GM23338 (cell line): ENCODE data around the gene TWSG1. TPM values are rescaled to one million over a fixed set of nuclear protein-coding genes. Genes with fewer than 3 reads are reported as not detected.

Experiments used
- ATAC-seq: fragments of 200-7000 bp; cut with Tn5 transposase; 3 replicates; pipeline ENCODE4 v1.9.1; 2020
- DNase-seq: peaks from one replicate; pipeline ENCODE4 v3.0.0-alpha.2; 2015; ENCODE audit warnings: low spot score
- H2AFZ ChIP-seq: fragments of 200-600 bp; sonication (generic); 2 replicates; pipeline ENCODE4 v1.8.0; 2016; ENCODE audit warnings: antibody characterized with exemption, mild to moderate bottlenecking, moderate library complexity
- H3F3A ChIP-seq: fragments of 200-600 bp; sonication (generic); replicated peaks from 2 replicates; pipeline ENCODE4 v1.8.0; 2017; ENCODE audit warnings: antibody characterized with exemption, mixed run types, low read depth
- H3K27ac ChIP-seq: fragments of 200-600 bp; sonication (generic); 2 replicates; pipeline ENCODE4 v1.6.1; 2016; ENCODE audit warnings: low read depth
- H3K27me3 ChIP-seq: fragments of 200-600 bp; sonication (generic); 2 replicates; pipeline ENCODE4 v1.8.0; 2016; ENCODE audit warnings: mild to moderate bottlenecking, mixed run types, moderate library complexity; ENCODE audit not compliant: insufficient read depth
- H3K36me3 ChIP-seq: fragments of 200-600 bp; sonication (generic); 2 replicates; pipeline ENCODE4 v1.8.0; 2016; ENCODE audit warnings: mild to moderate bottlenecking; ENCODE audit not compliant: insufficient read depth
- H3K4me1 ChIP-seq: fragments of 200-600 bp; sonication (generic); 2 replicates; pipeline ENCODE4 v1.8.0; 2016; ENCODE audit warnings: mild to moderate bottlenecking, moderate library complexity; ENCODE audit not compliant: insufficient read depth
- H3K4me2 ChIP-seq: fragments of 200-600 bp; sonication (generic); 2 replicates; pipeline ENCODE4 v1.7.1; 2017; ENCODE audit warnings: mixed run types
- H3K4me3 ChIP-seq: fragments of 200-600 bp; sonication (generic); 2 replicates; pipeline ENCODE4 v1.6.1; 2016; ENCODE audit warnings: mixed run types
- H3K79me2 ChIP-seq: fragments of 200-600 bp; sonication (generic); replicated peaks from 2 replicates; pipeline ENCODE4 v1.8.0; 2017; ENCODE audit warnings: mild to moderate bottlenecking; ENCODE audit not compliant: insufficient read depth
- H3K9me2 ChIP-seq: fragments of 200-600 bp; sonication (generic); 2 replicates; pipeline ENCODE4 v1.8.0; 2017; ENCODE audit not compliant: insufficient read depth
- H4K20me1 ChIP-seq: fragments of 200-600 bp; sonication (generic); replicated peaks from 2 replicates; pipeline ENCODE4 v1.8.0; 2017; ENCODE audit warnings: mild to moderate bottlenecking; ENCODE audit not compliant: insufficient read depth
- H3K27ac Mint-ChIP-seq: 2 replicates; pipeline ENCODE4 v1.8.0; 2020; ENCODE audit warnings: inconsistent platforms, mild to moderate bottlenecking, moderate library complexity, mixed read lengths
- H3K27me3 Mint-ChIP-seq: 3 replicates; pipeline ENCODE4 v1.8.0; 2022; ENCODE audit warnings: low read depth, mild to moderate bottlenecking, moderate library complexity, mixed read lengths, inconsistent platforms; ENCODE audit not compliant: insufficient read depth, poor library complexity
- H3K36me3 Mint-ChIP-seq: 3 replicates; pipeline ENCODE4 v1.8.0; 2021; ENCODE audit warnings: low read depth, mild to moderate bottlenecking, inconsistent platforms, moderate library complexity, mixed read lengths
- H3K4me1 Mint-ChIP-seq: 3 replicates; pipeline ENCODE4 v1.8.0; 2020; ENCODE audit warnings: mild to moderate bottlenecking, inconsistent platforms, mixed read lengths
- H3K4me3 Mint-ChIP-seq: 3 replicates; pipeline ENCODE4 v1.8.0; 2021; ENCODE audit warnings: moderate library complexity, mild to moderate bottlenecking, inconsistent platforms, mixed read lengths
- H3K9me3 Mint-ChIP-seq: 3 replicates; pipeline ENCODE4 v1.8.0; 2020; ENCODE audit warnings: moderate library complexity, mild to moderate bottlenecking, inconsistent platforms, mixed read lengths
- CREB1 ChIP-seq: fragments of 250-450 bp; sonication (Bioruptor Pico); IDR thresholded peaks from 2 replicates; pipeline ENCODE4 v1.5.0; 2020; ENCODE audit warnings: low read depth, mild to moderate bottlenecking, moderate library complexity
- CTCF ChIP-seq, 2 experiments: fragments of 200-600 bp in 1 of 2; sonication (generic) in 1 of 2; conservative IDR thresholded peaks; 2 replicates each; pipeline versions ENCODE4 v1.5.1 to v1.6.1; 2016 to 2017; ENCODE audit warnings: antibody characterized with exemption in 2 of 2, low read depth in 2 of 2, mild to moderate bottlenecking in 2 of 2, moderate library complexity in 1 of 2
- EZH2 ChIP-seq: fragments of 200-600 bp; sonication (generic); IDR thresholded peaks from one replicate; pipeline ENCODE4 v1.8.0; 2017; ENCODE audit warnings: antibody characterized with exemption, mild to moderate bottlenecking, low read depth; ENCODE audit not compliant: unreplicated experiment
- EZH2phosphoT487 ChIP-seq: fragments of 200-600 bp; sonication (generic); IDR thresholded peaks from one replicate; pipeline ENCODE4 v1.8.1; 2018; ENCODE audit warnings: antibody characterized with exemption; ENCODE audit not compliant: unreplicated experiment
- JUNB ChIP-seq: IDR thresholded peaks from one replicate; pipeline ENCODE4 v1.6.1; 2016; ENCODE audit warnings: antibody characterized with exemption; ENCODE audit not compliant: unreplicated experiment
- NANOG ChIP-seq: IDR thresholded peaks from 2 replicates; pipeline ENCODE4 v1.6.1; 2016; ENCODE audit warnings: antibody characterized with exemption, borderline replicate concordance
- POLR2AphosphoS5 ChIP-seq: IDR thresholded peaks from 2 replicates; pipeline ENCODE4 v1.6.1; 2016; ENCODE audit warnings: antibody characterized with exemption, low read depth
- REST ChIP-seq: IDR thresholded peaks from one replicate; pipeline ENCODE4 v1.6.1; 2018; ENCODE audit warnings: antibody characterized with exemption; ENCODE audit not compliant: unreplicated experiment
- STAT1 ChIP-seq: IDR thresholded peaks from one replicate; pipeline ENCODE4 v1.6.1; 2016; ENCODE audit warnings: antibody characterized with exemption; ENCODE audit not compliant: unreplicated experiment
- ZNF114 ChIP-seq: fragments of 250-450 bp; sonication (Bioruptor Pico); IDR thresholded peaks from 2 replicates; pipeline ENCODE4 v1.5.0; 2020; ENCODE audit warnings: mild to moderate bottlenecking, moderate library complexity
- ZNF331 ChIP-seq: fragments of 250-450 bp; sonication (Bioruptor Pico); IDR thresholded peaks from 2 replicates; pipeline ENCODE4 v1.5.0; 2020; ENCODE audit warnings: low read depth, mild to moderate bottlenecking, moderate library complexity
- ZNF462 ChIP-seq: fragments of 250-450 bp; sonication (Bioruptor Pico); IDR thresholded peaks from 2 replicates; pipeline ENCODE4 v1.5.0; 2020; ENCODE audit warnings: mild to moderate bottlenecking, moderate library complexity
- polyA plus RNA-seq: library from polyadenylated mRNA; unstranded; fragments of >200 nt; fragmentation: Nextera tagmentation; extraction: Ambion mirVana; gene quantifications from 2 replicates; pipeline ENCODE4 v1.2.1, GENCODE V29; 2016
- total RNA-seq: library from RNA; depleted of rRNA; stranded (reverse); fragments of >200 nt; shearing (Covaris generic); gene quantifications from 2 replicates; pipeline ENCODE4 v1.2.3, GENCODE V29; 2014
- TF ChIP-seq, protein P1 (sequence below): IDR thresholded peaks from 2 replicates; pipeline ENCODE4 v1.6.1; 2016; ENCODE audit warnings: antibody characterized with exemption

Gene TWSG1
- total and polyA plus RNA-seq, 2 experiments from 2014 or later, result 11.5 to 29.1 TPM

- Histone ChIP-seq H3K4me1 (no peaks in the 10 kb centered on the region), H3K36me3 (peaks cover 14% of the 10 kb centered on the region), H3K27ac (no peak overlapping the region), H3K27me3 (no peaks in the 10 kb centered on the region), H4K20me1 (no peaks in the 10 kb centered on the region), H3K4me2 (no peak overlapping the region), H2AFZ (no peak overlapping the region), H3F3A (no peaks in the 10 kb centered on the region), H3K9me2 (0 out of 2 replicates have a peak, but pooled peaks cover 4% of the 10 kb centered on the region), H3K79me2 (no peaks in the 10 kb centered on the region), H3K4me3 (no peak overlapping the region)
- no peak for ATAC-seq
- Mint-ChIP-seq H3K4me1 (peaks cover 5% of the 10 kb centered on the region; the same call in 2 of the 3 replicates), H3K4me3 (no peak overlapping the region), H3K36me3 (peaks cover 47% of the 10 kb centered on the region), H3K9me3 (peaks cover 55% of the 10 kb centered on the region), H3K27me3 (no peaks in the 10 kb centered on the region), H3K27ac (no peak overlapping the region)
- TF ChIP-seq REST (no peak), POLR2AphosphoS5 (no peak), ZNF462 (CRISPR knock-in tag) (no peak), ZNF331 (CRISPR knock-in tag) (no peak), CTCF (conservative IDR thresholded peaks at IDR 0.05; ENCODE audit: low read depth in 2 of 2) (no peak), NANOG (no peak), EZH2phosphoT487 (no peak), STAT1 (no peak), ZNF114 (CRISPR knock-in tag) (no peak), EZH2 (no peak), JUNB (no peak), CREB1 (CRISPR knock-in tag) (no peak)
- TF ChIP-seq, protein P1, sequence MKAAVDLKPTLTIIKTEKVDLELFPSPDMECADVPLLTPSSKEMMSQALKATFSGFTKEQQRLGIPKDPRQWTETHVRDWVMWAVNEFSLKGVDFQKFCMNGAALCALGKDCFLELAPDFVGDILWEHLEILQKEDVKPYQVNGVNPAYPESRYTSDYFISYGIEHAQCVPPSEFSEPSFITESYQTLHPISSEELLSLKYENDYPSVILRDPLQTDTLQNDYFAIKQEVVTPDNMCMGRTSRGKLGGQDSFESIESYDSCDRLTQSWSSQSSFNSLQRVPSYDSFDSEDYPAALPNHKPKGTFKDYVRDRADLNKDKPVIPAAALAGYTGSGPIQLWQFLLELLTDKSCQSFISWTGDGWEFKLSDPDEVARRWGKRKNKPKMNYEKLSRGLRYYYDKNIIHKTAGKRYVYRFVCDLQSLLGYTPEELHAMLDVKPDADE, result no peak
- DNase-seq, result no peak
Observed at GRCh38 chr18:9289698-9290097, 44.9 kb upstream of the TWSG1 start.
